ENCODE results near the gene DUOX1. TPM values are rescaled to one million over a fixed set of nuclear protein-coding genes. Genes with fewer than 3 reads are reported as not detected.

The DUOX1 gene
- total RNA-seq, 1 donor from 2014 or later = 1.2 TPM

DNA sequence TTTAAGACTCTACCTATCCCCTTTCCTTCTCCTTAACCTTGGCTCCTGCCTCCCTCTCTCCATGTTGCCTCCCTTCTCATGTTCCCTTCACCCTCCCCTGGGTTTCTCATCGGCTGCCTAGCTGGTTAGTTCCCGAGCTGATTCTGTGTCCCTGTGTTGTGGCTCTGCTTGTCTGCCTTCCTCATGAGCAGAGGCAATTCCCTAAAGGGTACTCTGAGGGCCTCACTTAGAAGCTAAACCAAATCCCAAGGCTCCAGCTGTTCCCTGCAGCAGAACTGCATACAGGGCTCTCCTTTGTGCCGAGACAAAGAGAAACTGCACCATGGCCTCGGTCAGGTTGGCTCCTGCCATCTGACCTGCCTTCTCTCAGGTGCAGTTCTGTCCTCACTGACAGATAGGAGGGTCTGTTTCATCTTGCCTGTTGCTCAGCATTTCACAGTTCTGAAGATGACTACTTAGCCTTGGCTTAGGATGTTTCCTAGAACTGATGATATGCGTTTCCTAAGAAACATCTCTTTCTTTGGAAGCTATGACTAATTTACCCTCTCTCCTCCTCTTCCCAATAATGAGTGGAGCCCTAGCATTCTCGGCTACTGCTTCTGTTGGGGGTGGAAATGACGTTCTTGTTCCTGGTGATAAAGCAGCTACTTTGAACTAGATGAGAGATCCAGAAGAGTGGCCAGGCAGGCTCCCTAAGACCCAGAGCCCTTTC is 27.1 kb downstream of the DUOX1 start:
- no peak for DNase-seq
- intact Hi-C loops (cut with DNase I) = no loop called here
- ATAC-seq (ENCODE audit: poor library complexity) = no peak

DNA sequence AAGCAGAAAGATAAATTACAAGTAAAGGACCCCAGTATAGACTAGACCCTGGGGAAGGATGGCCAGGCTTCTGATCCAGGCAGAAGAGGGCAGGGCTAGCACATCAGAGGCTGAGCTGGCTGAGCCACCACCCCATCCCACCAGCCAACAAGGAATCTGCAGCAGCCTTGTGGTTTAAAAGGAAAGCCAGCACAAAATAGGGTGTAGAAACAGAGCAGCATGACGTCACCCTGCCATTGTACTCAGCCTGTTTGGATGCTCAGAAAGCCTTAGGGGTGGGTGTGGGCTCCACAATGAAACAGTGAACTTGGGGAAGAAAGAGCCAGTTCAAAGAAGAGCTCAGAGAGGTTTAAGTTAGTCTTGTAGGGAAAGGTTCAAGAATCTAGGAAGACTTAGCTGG is 28.2 kb downstream of the DUOX1 start:
- no peak for ATAC-seq (ENCODE audit: poor library complexity)
- intact Hi-C loops (cut with DNase I) = no loop called here
- no peak for DNase-seq

GRCh38 chr15:45161666-45162065 is 31.9 kb downstream of the DUOX1 start:
- no peak for ATAC-seq (ENCODE audit: poor library complexity)
- DNase-seq = no peak
- intact Hi-C loops (cut with DNase I) = no loop called here

DNA sequence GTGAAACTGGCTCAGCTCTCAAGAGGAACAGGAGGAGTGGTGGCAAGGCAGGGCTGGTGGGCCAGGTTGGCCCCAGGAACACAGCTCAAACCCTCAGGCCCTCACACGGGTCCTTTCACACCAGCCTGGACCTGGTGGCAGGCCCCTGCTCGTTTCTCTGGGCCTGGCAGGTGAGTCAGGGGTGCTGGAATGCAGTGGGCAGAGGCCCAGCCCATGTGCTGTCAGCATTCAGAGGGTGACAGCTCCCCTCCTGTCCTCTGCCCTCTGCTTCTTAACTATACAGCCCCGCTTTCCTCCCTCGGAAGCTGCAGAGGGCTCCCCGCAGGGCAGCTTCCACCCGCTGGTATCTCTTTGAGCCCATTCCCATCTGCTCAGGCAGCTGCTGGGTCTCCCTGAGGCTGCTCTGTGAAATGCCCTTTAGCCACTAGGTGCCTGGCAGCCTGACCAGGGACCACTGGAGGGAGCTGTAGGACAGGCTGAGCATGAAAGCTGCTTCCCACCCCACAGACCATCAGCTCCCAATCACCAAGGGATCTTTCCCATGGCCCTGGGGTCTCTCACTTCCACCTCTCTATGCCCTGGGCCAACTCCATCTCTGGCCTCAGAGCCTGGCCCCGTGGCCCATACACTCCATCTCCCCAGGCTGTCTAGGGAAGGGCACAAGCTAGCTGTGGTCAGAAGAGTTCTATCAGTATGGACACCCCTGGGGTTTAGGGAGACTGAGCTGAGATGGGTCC is 33.1 kb downstream of the DUOX1 start:
- intact Hi-C loops (cut with DNase I) = no loop called here
- peak; percentile 84 for DNase-seq
- ATAC-seq (ENCODE audit: poor library complexity) = peak; percentile 67

- DNase-seq = no peak
- intact Hi-C loops (cut with DNase I) = no loop called here
- no peak for ATAC-seq (ENCODE audit: poor library complexity)
Measured at GRCh38 chr15:45163508-45163856, 33.7 kb downstream of the DUOX1 start.

DNA sequence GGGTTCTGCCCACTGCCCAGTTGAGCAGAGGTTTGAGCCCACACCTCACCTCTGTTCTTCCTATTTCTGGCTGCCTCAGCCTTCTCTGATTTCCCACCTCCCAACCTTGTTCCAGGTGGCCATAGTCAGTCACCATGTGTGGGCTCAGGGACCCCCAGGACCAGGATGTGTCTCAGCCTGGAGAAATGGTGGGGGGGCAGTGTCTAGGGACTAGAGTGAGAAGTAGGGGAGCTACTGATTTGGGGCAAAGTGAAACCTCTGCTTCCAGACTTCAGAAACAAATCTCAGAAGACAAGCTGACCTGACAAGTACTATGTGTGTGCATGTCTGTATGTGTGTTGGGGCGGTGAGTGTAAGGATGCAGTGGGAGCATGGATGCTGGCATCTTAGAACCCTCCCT is 35.1 kb downstream of the DUOX1 start:
- intact Hi-C loops (cut with DNase I) = no loop called here
- ATAC-seq (ENCODE audit: poor library complexity) (no peak), DNase-seq (no peak)

DNA sequence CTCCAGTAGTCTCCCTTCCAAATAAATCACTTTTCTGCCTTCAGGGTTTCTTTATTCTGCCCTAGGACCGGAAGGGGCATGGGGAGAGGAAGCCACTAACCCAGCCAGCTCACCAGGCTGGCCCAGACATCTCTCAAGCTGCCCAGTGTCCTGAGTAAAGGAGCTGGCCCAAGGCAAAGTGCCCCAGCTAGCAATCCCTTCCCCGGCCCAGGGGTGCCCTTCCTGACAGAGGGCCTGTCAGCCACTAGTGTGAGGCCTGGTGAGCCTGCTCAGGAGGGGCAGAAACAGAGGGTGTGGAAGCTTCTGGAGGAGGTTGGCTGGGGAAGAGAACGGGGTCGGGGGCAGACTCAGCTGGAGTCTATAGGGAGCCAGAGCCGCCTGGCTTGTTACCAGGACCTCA is 35.7 kb downstream of the DUOX1 start:
- no peak for ATAC-seq (ENCODE audit: poor library complexity)
- DNase-seq = no peak
- intact Hi-C loops (cut with DNase I) = no loop called here

GRCh38 chr15:45166834-45167630 is 37.2 kb downstream of the DUOX1 start:
- intact Hi-C loops (cut with DNase I) = no loop called here
- DNase-seq = peak; percentile 91
- peak; percentile 84 for ATAC-seq (ENCODE audit: poor library complexity)

- intact Hi-C loops (cut with DNase I) = no loop called here
- no peak for ATAC-seq (ENCODE audit: poor library complexity)
Measured at GRCh38 chr15:45167631-45168205, 37.9 kb downstream of the DUOX1 start.

DNA sequence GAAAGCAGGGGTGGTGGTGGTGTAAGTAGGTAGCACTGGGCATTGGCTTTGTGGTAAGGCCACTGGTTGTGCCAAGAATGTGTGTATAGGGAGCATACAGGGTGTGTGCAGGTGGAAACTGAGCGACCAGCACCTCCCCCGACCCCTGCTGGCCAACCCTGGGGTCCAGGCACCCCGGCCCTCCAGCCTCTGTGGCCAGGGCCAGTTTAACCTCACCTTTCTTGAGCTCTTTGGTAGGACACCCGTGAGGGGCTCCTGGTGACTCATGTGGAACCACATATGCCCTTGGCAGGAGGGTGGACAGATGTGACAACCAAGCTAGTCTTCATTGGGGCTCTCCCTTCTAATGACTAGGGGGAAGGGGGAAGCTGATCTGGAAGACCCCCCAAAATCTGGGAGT is 38.5 kb downstream of the DUOX1 start:
- intact Hi-C loops (cut with DNase I) = no loop called here
- ATAC-seq (ENCODE audit: poor library complexity) (no peak), DNase-seq (no peak)

More at GRCh38 chr15:45167631-45168205, 37.9 kb downstream of the DUOX1 start:
- DNase-seq = no peak

GRCh38 chr15:45168751-45169551 is 39.2 kb downstream of the DUOX1 start:
- no peak for ATAC-seq (ENCODE audit: poor library complexity)
- intact Hi-C loops (cut with DNase I) = no loop called here
- DNase-seq = no peak

DNA sequence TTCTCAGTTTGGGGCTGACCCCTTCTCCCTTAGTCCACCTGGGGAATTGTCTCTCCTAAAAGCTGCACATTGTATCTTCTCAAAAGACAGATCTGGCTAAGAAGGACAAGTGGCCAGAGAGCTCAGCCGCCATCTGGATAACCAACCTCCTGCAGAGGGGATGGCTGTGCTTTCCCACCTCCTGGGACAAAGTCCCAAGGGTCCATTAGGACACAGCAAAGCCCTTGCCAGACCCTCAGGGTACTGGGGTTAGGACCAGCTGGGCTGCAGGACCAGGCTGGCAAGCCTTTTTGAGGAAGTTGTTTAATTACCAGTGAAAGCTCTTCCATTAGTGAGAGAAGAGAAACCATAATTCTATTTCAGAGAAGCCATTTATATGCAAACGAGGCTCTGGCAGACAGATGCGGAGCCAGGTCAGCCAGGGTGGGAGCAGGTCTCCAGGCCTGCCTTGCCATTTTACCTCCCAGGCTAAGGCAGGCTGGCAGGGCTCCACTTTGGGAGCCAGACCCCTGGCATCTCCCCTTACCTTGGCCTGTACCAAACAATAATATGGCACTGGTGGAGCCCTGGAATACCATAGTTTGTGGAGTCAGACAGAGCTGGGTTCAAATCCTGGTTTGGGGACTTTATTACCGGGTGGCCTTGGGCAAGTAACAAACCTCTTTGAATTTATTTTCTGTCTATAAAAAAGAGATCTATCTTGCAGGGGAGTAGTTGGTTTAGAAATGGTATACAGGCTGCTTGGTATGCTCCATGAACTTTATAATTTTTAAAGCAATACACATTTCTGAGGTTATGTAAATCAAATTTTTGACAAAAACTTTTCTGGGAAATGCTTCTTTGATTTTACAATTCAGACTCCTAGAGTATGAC is 40.0 kb downstream of the DUOX1 start:
- DNase-seq (no peak), ATAC-seq (ENCODE audit: poor library complexity) (no peak)
- intact Hi-C loops (cut with DNase I) = no loop called here

GRCh38 chr15:45171912-45172311 is 42.1 kb downstream of the DUOX1 start:
- ATAC-seq (ENCODE audit: poor library complexity) = no peak
- intact Hi-C loops (cut with DNase I) = no loop called here
- DNase-seq = no peak

- intact Hi-C loops (cut with DNase I) = no loop called here
- DNase-seq (no peak), ATAC-seq (ENCODE audit: poor library complexity) (no peak)
Measured at GRCh38 chr15:45174069-45174468, 44.3 kb downstream of the DUOX1 start.

DNA sequence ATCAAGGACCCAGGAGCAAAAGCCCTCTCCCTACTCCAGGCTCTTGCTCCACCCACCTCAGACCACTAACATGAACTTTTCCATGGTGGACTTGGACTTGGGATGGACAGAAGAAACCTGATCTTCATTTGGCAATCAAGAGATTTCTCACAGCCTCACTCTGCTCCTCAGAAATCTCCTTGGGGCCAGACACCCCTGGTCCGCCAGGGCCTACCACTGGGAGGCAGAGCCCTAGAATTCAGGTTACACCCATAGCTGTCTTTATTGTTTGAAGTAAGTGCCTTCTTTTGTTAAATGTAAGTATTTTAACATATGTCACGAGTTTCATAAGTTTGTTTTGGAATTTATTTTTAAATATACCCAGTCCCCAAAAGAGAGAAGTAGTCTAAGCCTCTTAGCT is 44.8 kb downstream of the DUOX1 start:
- intact Hi-C loops (cut with DNase I) = no loop called here
- DNase-seq = no peak
- no peak for ATAC-seq (ENCODE audit: poor library complexity)

- DNase-seq (no peak), ATAC-seq (ENCODE audit: poor library complexity) (no peak)
- intact Hi-C loops (cut with DNase I) = no loop called here
Measured at GRCh38 chr15:45177285-45177684, 47.5 kb downstream of the DUOX1 start.

DNA sequence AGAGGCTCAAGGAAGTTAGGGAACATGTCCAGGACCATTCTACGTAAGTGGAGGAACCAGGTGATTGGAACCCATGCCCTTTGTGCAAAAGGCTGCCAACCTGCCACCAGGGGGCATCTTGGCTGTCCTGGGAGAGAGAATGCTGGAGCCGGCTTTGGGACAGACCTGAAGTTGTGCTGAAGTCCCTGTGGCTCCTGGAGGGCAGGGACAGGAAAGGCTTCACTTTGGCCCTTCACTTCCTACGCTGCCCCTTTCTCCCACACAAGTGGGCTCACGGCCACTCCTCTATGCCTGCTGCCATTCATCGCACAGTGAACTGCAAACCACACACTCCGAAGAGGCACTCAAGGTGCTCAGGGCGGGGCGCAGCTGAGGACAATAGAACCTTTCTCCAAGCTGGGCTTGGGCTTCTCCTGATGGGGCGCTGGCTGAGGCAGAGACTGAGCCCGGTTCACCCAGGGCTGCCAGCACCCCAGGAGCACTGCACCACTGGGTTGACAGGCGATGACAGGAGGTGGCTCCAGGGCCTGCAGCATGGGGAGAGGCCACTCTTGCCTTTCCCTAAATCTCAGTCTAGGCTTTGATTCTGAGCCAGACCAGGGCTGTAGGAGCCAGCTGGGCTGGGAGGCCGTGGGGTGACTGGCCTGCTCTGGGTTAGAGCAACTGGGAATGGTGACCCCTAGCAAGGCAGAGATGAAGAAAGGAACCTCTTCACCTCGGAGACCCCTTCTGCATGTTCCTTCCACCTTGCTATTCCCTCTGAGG is 49.6 kb downstream of the DUOX1 start:
- ATAC-seq (ENCODE audit: poor library complexity) = no peak
- intact Hi-C loops (cut with DNase I) = no loop called here
- DNase-seq = no peak

Data from Right ventricle myocardium superior (tissue), 1 donor.